Caco-2 (cell line): ENCODE results near the gene MAPK14. TPM values are rescaled to one million over a fixed set of nuclear protein-coding genes. Genes with fewer than 3 reads are reported as not detected.

Source experiments
- BruUV-seq: library from RNA; stranded (reverse); fragments of 400-500 nt; replicated peaks from 2 replicates; lab custom pipeline; 2021; lab: Mats Ljungman, UMichigan
- CTCF ChIA-PET: fragments of 300-600 bp; sonication (Branson Sonifier 250); formaldehyde crosslinking; loops from one replicate; lab custom pipeline; 2022; ENCODE audit warnings: antibody characterized with exemption; lab: Charles Lee
- POLR2A ChIA-PET: fragments of 300-600 bp; sonication (Branson Sonifier 250); formaldehyde crosslinking; loops from one replicate; lab custom pipeline; 2022; ENCODE audit warnings: antibody characterized with exemption; lab: Charles Lee
- DNase-seq, 2 experiments: peaks; one replicate each; pipeline versions ENCODE4 v3.0.0 to v3.0.0-alpha.2; 2020 to 2022
- H3K27me3 ChIP-seq: replicated peaks from 2 replicates; pipeline ENCODE4 v1.6.0; 2011; ENCODE audit warnings: low read length; ENCODE audit not compliant: control insufficient read depth, insufficient read depth
- H3K36me3 ChIP-seq: 2 replicates; pipeline ENCODE4 v1.5.1; 2011; ENCODE audit warnings: low read length; ENCODE audit not compliant: control insufficient read depth, insufficient read depth
- H3K4me1 ChIP-seq: fragments of 250-450 bp; sonication (Bioruptor Pico); 2 replicates; pipeline ENCODE4 v1.5.1; 2020; ENCODE audit warnings: mild to moderate bottlenecking
- H3K4me3 ChIP-seq: 2 replicates; pipeline ENCODE4 v1.5.1; 2011; ENCODE audit warnings: low read depth, mild to moderate bottlenecking, control low read depth, low read length
- H3K9me3 ChIP-seq: fragments of 250-450 bp; sonication (Bioruptor Pico); 2 replicates; pipeline ENCODE4 v1.5.1; 2020; ENCODE audit warnings: mild to moderate bottlenecking, moderate library complexity
- H3K27ac Mint-ChIP-seq: one replicate; pipeline ENCODE4 v1.8.0; 2022; ENCODE audit warnings: mixed read lengths; ENCODE audit not compliant: unreplicated experiment
- H3K27me3 Mint-ChIP-seq: one replicate; pipeline ENCODE4 v1.8.0; 2022; ENCODE audit warnings: mixed read lengths; ENCODE audit not compliant: insufficient read depth, unreplicated experiment
- H3K36me3 Mint-ChIP-seq: one replicate; pipeline ENCODE4 v1.8.0; 2022; ENCODE audit warnings: mild to moderate bottlenecking, mixed read lengths; ENCODE audit not compliant: insufficient read depth, unreplicated experiment
- H3K4me1 Mint-ChIP-seq: one replicate; pipeline ENCODE4 v1.8.0; 2022; ENCODE audit warnings: low read depth, mixed read lengths; ENCODE audit not compliant: unreplicated experiment
- H3K4me3 Mint-ChIP-seq: one replicate; pipeline ENCODE4 v1.8.0; 2022; ENCODE audit warnings: mild to moderate bottlenecking, moderate library complexity, mixed read lengths; ENCODE audit not compliant: unreplicated experiment
- H3K9me3 Mint-ChIP-seq: one replicate; pipeline ENCODE4 v1.8.0; 2022; ENCODE audit warnings: mixed read lengths; ENCODE audit not compliant: unreplicated experiment
- CTCF ChIP-seq, 2 experiments: fragments of 200-600 bp in 1 of 2; IDR thresholded peaks; 1 replicate in 1 of 2; 2 replicates in 1 of 2; pipeline versions ENCODE4 v1.5.1 to v1.8.0; 2011 to 2022; ENCODE audit warnings: antibody characterized with exemption in 1 of 2, control low read depth in 1 of 2, inconsistent platforms in 1 of 2, low read depth in 1 of 2, low read length in 1 of 2, mild to moderate bottlenecking in 1 of 2, moderate library complexity in 1 of 2; ENCODE audit not compliant: insufficient read depth in 1 of 2, severe bottlenecking in 1 of 2, unreplicated experiment in 1 of 2
- intact Hi-C: fragments of 100-400 bp; cut with micrococcal nuclease; formaldehyde crosslinking; loops from one replicate; pipeline ENCODE4 v1.10.0; 2022; ENCODE audit not compliant: unreplicated experiment
- total RNA-seq: library from RNA; stranded (reverse); gene quantifications from 2 replicates; pipeline ENCODE4 v1.2.3, GENCODE V29; 2022

MAPK14 gene
- total RNA-seq, 1 experiment from 2014 or later = 72.0 TPM

GRCh38 chr6:36121787-36122494 is 94.3 kb downstream of the MAPK14 start:
- DNase-seq = peak; percentile 48 to 71
- Mint-ChIP-seq H3K36me3 (peaks cover 28% of the 10 kb centered on the region), H3K27ac (peak overlapping the region; percentile 53), H3K4me1 (peaks cover 13% of the 10 kb centered on the region), H3K9me3 (no peaks in the 10 kb centered on the region), H3K27me3 (no peaks in the 10 kb centered on the region), H3K4me3 (no peak overlapping the region)
- POLR2A ChIA-PET = no interaction called here
- BruUV-seq = no TSS peak
- intact Hi-C loops = loop anchor here (2.0 to 5.0 kb wide), 2 partner anchors 75 to 240 kb away; partner anchors contain the start of gene BRPF3
- no peak overlapping the region for H3K4me3 ChIP-seq
- CTCF ChIA-PET = interaction anchor here (1.3 kb wide), 1 partner anchor 94 kb away, joined by 3 read pairs; the partner anchor contains the start of gene MAPK14
- no peak for TF ChIP-seq CTCF (IDR thresholded peaks at IDR 0.05; ENCODE audit: insufficient read depth in 1 of 2, low read depth in 1 of 2, low read length in 1 of 2, severe bottlenecking in 1 of 2, unreplicated experiment in 1 of 2)
- H3K9me3 ChIP-seq = no peaks in the 10 kb centered on the region
- peaks cover 18% of the 10 kb centered on the region for H3K4me1 ChIP-seq
- H3K36me3 ChIP-seq = no peaks in the 10 kb centered on the region
- no peaks in the 10 kb centered on the region for H3K27me3 ChIP-seq

GRCh38 chr6:36122495-36123269 is 95.1 kb downstream of the MAPK14 start:
- ChIA-PET CTCF (no interaction called here), POLR2A (no interaction called here)
- H3K36me3 Mint-ChIP-seq = peaks cover 22% of the 10 kb centered on the region
- no peaks in the 10 kb centered on the region for H3K9me3 ChIP-seq
- intact Hi-C loops = loop anchor here (2.0 to 5.0 kb wide), 2 partner anchors 74 to 240 kb away; partner anchors contain the start of gene BRPF3
- peaks cover 7% of the 10 kb centered on the region for H3K4me1 Mint-ChIP-seq
- H3K27me3 ChIP-seq = no peaks in the 10 kb centered on the region
- BruUV-seq = no TSS peak
- H3K4me3 ChIP-seq = no peak overlapping the region
- H3K4me3 Mint-ChIP-seq = no peak overlapping the region
- no peaks in the 10 kb centered on the region for H3K9me3 Mint-ChIP-seq
- H3K27ac Mint-ChIP-seq = peak overlapping the region; percentile 53
- no peaks in the 10 kb centered on the region for H3K27me3 Mint-ChIP-seq
- TF ChIP-seq CTCF (IDR thresholded peaks at IDR 0.05; ENCODE audit: insufficient read depth in 1 of 2, low read depth in 1 of 2, low read length in 1 of 2, severe bottlenecking in 1 of 2, unreplicated experiment in 1 of 2) = no peak
- peaks cover 18% of the 10 kb centered on the region for H3K4me1 ChIP-seq
- no peaks in the 10 kb centered on the region for H3K36me3 ChIP-seq
- peak in 1 of 2 experiments; percentile 9 for DNase-seq
